ENCODE data around the gene VTI1A. TPM values are rescaled to one million over a fixed set of nuclear protein-coding genes. Genes with fewer than 3 reads are reported as not detected.
A peak's percentile ranks its signal among the peaks of the same experiment; 100 is the strongest.

The VTI1A gene
- total RNA-seq, 1 donor from 2014 or later, result 34.6 TPM

DNA sequence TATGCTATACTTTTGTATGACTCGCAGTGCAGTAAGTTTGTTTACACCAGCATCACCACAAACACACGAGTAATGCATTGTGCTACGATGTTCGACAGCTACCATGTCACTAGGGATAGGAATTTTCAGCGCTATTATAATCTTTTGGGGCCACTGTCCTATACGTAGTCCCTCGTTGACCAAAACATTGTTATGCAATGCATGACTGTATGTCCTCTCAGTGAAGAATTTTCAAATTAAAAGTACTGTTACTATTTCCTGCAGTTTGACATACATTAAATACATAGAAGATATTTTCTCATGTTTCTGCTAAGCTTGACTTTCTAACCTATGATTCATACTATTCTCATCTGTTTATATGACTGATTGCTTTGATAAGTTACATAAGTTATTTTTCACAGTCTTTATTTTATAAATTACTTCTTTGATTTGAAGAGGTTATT is 203.6 kb downstream of the VTI1A start:
- TF ChIP-seq, protein P1, sequence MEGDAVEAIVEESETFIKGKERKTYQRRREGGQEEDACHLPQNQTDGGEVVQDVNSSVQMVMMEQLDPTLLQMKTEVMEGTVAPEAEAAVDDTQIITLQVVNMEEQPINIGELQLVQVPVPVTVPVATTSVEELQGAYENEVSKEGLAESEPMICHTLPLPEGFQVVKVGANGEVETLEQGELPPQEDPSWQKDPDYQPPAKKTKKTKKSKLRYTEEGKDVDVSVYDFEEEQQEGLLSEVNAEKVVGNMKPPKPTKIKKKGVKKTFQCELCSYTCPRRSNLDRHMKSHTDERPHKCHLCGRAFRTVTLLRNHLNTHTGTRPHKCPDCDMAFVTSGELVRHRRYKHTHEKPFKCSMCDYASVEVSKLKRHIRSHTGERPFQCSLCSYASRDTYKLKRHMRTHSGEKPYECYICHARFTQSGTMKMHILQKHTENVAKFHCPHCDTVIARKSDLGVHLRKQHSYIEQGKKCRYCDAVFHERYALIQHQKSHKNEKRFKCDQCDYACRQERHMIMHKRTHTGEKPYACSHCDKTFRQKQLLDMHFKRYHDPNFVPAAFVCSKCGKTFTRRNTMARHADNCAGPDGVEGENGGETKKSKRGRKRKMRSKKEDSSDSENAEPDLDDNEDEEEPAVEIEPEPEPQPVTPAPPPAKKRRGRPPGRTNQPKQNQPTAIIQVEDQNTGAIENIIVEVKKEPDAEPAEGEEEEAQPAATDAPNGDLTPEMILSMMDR (IDR thresholded peaks at IDR 0.05; ENCODE audit: unreplicated experiment), result no peak
- H3K36me3 Mint-ChIP-seq, result no peaks in the 10 kb centered on the region
- no peak overlapping the region for H3K4me3 Mint-ChIP-seq
- no peaks in the 10 kb centered on the region for H3K9me3 Mint-ChIP-seq
- H3K4me1 Mint-ChIP-seq, result peaks cover 7% of the 10 kb centered on the region
- no peak for DNase-seq (ENCODE audit: low spot score in 2 of 2, unreplicated experiment in 2 of 2)
- no peak overlapping the region for H3K27ac Mint-ChIP-seq
- no peaks in the 10 kb centered on the region for H3K27me3 Mint-ChIP-seq (ENCODE audit: low read depth)

- peaks cover 7% of the 10 kb centered on the region for H3K4me1 Mint-ChIP-seq
- no peaks in the 10 kb centered on the region for H3K27me3 Mint-ChIP-seq (ENCODE audit: low read depth)
- no peak overlapping the region for H3K27ac Mint-ChIP-seq
- no peaks in the 10 kb centered on the region for H3K9me3 Mint-ChIP-seq
- no peaks in the 10 kb centered on the region for H3K36me3 Mint-ChIP-seq
- no peak overlapping the region for H3K4me3 Mint-ChIP-seq
- DNase-seq (ENCODE audit: low spot score in 2 of 2, unreplicated experiment in 2 of 2), result no peak
- TF ChIP-seq, protein P1 (IDR thresholded peaks at IDR 0.05; ENCODE audit: unreplicated experiment), result no peak
Measured at GRCh38 chr10:112653215-112653614, 206.2 kb downstream of the VTI1A start.

DNA sequence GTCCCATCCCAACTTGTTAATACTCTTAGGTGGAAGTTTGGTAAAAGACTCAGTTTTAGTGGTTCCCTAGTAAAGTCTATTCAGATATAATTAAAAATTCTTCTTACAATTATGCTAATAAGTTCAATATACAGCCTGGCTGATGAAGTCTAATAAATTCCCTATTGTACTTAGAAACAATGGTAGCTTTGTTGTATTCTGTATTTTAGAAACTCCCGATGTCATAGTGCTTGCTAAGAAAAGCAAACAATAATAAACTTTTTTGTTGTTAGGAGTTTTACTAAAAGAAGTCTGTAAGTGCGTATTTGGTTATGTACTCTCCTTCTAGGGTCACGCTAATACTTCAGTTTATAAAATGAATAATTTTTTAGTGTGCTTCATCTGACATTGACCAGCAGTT is 206.8 kb downstream of the VTI1A start:
- Mint-ChIP-seq H3K36me3 (no peaks in the 10 kb centered on the region), H3K4me1 (peaks cover 12% of the 10 kb centered on the region), H3K9me3 (no peaks in the 10 kb centered on the region), H3K27ac (no peak overlapping the region), H3K4me3 (no peak overlapping the region), H3K27me3 (ENCODE audit: low read depth) (no peaks in the 10 kb centered on the region)
- TF ChIP-seq, protein P1 (IDR thresholded peaks at IDR 0.05; ENCODE audit: unreplicated experiment), result no peak
- DNase-seq (ENCODE audit: low spot score in 2 of 2, unreplicated experiment in 2 of 2), result no peak

GRCh38 chr10:112654794-112655193 is 207.8 kb downstream of the VTI1A start:
- Mint-ChIP-seq H3K27ac (no peak overlapping the region), H3K9me3 (no peaks in the 10 kb centered on the region), H3K36me3 (no peaks in the 10 kb centered on the region), H3K27me3 (ENCODE audit: low read depth) (no peaks in the 10 kb centered on the region), H3K4me1 (peaks cover 12% of the 10 kb centered on the region), H3K4me3 (no peak overlapping the region)
- TF ChIP-seq, protein P1 (IDR thresholded peaks at IDR 0.05; ENCODE audit: unreplicated experiment), result no peak
- no peak for DNase-seq (ENCODE audit: low spot score in 2 of 2, unreplicated experiment in 2 of 2)

- H3K27me3 Mint-ChIP-seq (ENCODE audit: low read depth), result no peaks in the 10 kb centered on the region
- H3K36me3 Mint-ChIP-seq, result no peaks in the 10 kb centered on the region
- TF ChIP-seq, protein P1 (IDR thresholded peaks at IDR 0.05; ENCODE audit: unreplicated experiment), result no peak
- no peak overlapping the region for H3K27ac Mint-ChIP-seq
- H3K4me3 Mint-ChIP-seq, result no peak overlapping the region
- no peaks in the 10 kb centered on the region for H3K9me3 Mint-ChIP-seq
- no peak for DNase-seq (ENCODE audit: low spot score in 2 of 2, unreplicated experiment in 2 of 2)
- H3K4me1 Mint-ChIP-seq, result peaks cover 12% of the 10 kb centered on the region
Measured at GRCh38 chr10:112655722-112656121, 208.7 kb downstream of the VTI1A start.

DNA sequence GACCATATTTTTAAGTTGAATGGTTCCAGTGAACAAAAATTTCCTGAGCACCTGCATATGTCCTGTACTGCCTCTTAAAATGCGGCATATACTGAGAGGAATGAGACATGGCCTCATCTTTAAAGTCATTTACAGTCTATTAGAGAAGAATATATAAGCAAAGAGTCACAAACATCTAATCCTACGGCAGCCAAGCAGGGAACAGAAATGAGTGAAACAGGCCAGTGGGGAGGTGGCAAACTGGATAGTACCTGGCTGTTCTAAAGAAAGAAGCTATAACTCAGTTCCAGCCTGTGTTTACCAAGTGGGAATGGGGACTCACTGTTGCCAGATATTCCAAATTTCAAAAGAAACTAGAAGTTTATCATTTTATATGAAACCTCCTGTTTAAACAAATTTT is 211.4 kb downstream of the VTI1A start:
- no peak overlapping the region for H3K4me3 Mint-ChIP-seq
- H3K9me3 Mint-ChIP-seq, result peaks cover 11% of the 10 kb centered on the region
- DNase-seq (ENCODE audit: low spot score in 2 of 2, unreplicated experiment in 2 of 2), result no peak
- no peaks in the 10 kb centered on the region for H3K27me3 Mint-ChIP-seq (ENCODE audit: low read depth)
- H3K27ac Mint-ChIP-seq, result peak overlapping the region; percentile 26
- H3K4me1 Mint-ChIP-seq, result peaks cover 12% of the 10 kb centered on the region
- peaks cover 8% of the 10 kb centered on the region for H3K36me3 Mint-ChIP-seq
- TF ChIP-seq, protein P1 (IDR thresholded peaks at IDR 0.05; ENCODE audit: unreplicated experiment), result no peak
